HG03097 (cell line): ENCODE results near the gene MS4A4E.
"Not testable (repeated sequence)": the region's sequence is repeated elsewhere in the genome, so short reads cannot be mapped to it uniquely, and the experiment has no call there.

Experiments
- ATAC-seq: cut with Tn5 transposase; IDR thresholded peaks from one replicate; pipeline ENCODE4 v1.9.1; 2021; ENCODE audit not compliant: unreplicated experiment, low FRiP score

Gene MS4A4E

GRCh38 chr11:60182541-60183330 lies 60.2 kb downstream of the MS4A4E start, which contains the start of gene MS4A6A:
TSS of gene MS4A6A (minus strand) at chr11:60183083. CDS start at chr11:60181727, 1,356 bp downstream.
- ATAC-seq, result no peak

GRCh38 chr11:60175860-60176275 lies 67.1 kb downstream of the MS4A4E start:
- no peak for ATAC-seq

GRCh38 chr11:60172011-60172410 lies 70.9 kb downstream of the MS4A4E start:
- no peak for ATAC-seq

- ATAC-seq, result no peak
Measured at GRCh38 chr11:60170566-60170965, 72.4 kb downstream of the MS4A4E start.

DNA sequence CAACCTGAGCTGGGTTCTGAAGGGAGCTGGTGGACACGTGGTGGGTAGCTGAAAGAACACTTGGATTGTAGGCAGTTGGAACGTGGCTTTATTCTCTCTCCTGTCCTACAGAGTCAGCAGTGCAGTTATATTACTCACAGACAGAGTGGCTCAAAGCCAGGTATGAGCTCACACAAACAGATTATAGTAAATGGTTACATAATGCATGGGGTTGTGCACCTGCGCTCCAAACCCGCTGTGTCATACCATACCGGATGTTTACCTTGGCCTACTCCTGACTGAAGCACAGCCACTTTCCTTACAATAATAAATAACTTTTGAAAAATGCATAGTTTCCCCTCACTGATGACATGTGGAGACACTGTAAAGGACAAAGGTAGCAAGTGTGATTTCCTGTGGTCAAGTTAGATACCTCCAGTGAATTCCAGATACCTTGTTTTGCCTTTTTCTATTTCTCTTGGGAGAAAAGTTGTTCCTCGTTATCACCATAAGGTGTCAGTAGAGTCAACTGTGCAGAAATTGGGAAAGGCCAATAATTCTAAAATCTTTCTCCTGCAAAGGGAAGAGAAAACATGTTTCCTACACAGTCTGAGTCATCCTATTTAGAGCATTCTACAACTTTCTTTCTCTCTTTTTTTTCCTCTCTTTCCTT lies 73.5 kb downstream of the MS4A4E start:
- ATAC-seq, result no peak

DNA sequence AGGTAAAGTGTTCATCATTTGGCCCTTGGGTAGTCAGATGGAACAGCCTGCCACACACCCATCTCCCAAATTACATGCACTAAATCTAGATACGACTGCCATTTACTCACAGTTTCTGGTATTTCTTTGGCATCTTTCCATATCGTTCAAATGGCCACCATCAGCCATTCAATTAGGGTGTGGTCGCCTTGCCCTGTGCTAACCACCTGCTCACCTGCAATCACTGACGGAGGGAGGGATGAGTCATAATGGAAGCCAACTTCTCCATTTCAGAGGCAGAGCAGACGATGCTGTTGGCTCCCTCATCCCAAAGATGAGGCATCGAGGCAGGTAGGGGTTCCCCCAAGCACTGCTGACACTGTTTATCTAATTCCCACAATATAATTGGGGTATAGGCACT lies 74.6 kb downstream of the MS4A4E start:
- no peak for ATAC-seq

DNA sequence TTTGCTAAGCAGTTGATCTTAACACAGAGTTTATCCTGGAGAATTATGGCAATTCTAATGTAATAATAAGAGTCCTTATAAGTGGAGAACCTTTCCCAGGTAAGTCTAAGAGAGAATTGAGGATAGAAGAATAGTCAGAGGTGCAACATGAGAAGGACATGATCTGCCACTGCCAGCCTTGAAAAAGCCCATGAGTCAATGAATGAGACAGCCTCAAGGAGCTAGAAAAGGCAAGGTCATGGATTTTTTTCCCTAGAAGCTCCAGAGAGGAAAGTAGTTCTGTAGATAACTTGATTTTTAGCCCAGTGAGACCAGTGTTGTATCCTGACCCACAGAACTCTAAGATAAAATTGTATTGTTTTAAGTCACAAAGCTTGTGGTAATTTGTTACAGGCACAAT lies 77.0 kb downstream of the MS4A4E start:
- ATAC-seq, result no peak

- ATAC-seq, result no peak
Measured at GRCh38 chr11:60165538-60165937, 77.4 kb downstream of the MS4A4E start.

DNA sequence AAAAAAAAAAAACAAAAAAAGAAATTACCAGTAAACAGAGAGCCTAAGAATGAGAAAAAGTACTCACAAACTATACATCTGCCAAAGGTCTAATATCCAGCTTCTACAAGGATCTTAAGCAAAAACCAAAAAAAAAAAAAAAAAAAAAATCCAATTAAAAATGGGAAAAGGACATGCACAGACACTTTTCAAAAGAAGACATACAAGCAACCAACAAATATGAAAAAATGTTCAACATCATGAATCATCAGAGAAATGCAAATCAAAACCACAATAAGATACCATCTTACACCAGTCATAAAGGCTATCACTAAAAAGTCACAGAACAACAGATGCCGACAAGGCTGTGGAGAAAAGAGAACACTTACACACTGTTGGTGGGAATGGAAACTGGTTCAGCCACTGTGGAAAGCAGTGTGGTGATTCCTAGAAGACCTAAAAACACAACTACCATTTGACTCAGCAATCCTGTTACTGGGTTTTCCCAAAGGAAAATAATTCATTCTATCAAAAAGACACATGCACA lies 78.3 kb downstream of the MS4A4E start:
- no peak for ATAC-seq

DNA sequence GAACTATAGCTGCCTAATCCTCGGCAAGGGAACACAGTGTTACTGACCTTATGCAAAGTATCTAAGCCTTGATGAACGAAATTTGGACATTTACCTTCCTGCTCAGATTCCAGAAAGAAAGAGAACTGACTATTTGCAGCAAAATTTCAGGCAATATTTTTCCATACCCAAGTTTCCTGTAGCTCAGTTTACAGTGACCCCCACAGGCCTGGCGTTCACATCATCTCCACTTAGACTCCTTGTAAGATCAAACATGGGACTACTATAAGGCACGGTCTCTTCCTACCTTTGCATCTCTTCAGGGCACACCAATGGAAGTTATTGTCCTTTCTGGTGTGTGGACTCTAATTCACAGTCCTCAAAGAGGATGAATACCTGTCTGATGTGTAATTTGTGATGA lies 81.2 kb downstream of the MS4A4E start:
- ATAC-seq, result no peak

GRCh38 chr11:60161107-60161506 lies 81.8 kb downstream of the MS4A4E start:
- ATAC-seq, result no peak

DNA sequence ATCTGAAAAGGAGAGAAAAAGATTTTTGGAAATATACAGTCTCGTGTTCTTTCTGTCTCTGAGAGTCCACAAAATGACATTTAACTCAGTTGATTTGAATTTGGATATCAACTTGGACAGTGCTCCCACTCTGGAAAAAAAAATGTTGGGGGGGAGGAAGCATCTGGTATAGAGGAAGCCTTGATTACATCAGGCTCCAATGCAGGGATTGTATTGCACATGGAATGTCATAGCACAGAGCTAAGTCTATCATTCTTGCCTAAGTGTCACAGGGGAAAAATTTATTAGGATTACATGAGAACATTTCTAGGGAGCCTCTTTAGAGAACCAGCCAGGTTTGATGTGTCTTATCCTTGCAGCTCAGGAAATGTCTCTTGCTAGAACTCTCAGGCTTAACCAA lies 83.1 kb downstream of the MS4A4E start:
- no peak for ATAC-seq

DNA sequence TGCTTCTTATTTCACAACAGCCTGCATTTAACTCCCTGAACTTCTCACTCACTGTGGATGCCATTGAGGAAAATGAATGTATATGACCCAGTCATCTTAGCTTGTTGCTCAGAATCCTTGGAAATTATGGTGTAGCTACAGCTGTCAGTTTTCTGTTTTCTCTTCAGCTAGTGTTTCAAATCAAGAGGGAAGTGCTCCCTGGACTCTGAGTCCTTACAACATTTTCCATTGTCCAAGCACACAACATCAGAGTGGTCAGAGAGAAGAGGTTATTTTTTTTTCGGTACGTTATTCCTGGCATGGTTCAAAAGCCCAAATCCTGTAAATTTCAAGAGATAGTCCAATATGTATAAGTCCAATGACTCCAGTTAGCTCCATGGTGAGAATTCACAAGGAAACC lies 83.7 kb downstream of the MS4A4E start:
- no peak for ATAC-seq

- no peak for ATAC-seq
Measured at GRCh38 chr11:60158636-60159035, 84.3 kb downstream of the MS4A4E start.

- ATAC-seq, result no peak
Measured at GRCh38 chr11:60155931-60156330, 87.0 kb downstream of the MS4A4E start.

GRCh38 chr11:60152727-60153126 lies 90.2 kb downstream of the MS4A4E start:
- ATAC-seq, result not testable (repeated sequence)

- no peak for ATAC-seq
Measured at GRCh38 chr11:60150279-60150678, 92.7 kb downstream of the MS4A4E start.
